Keratinocyte (primary cell): ENCODE data around the gene GPR160. TPM values are rescaled to one million over a fixed set of nuclear protein-coding genes. Genes with fewer than 3 reads are reported as not detected.

Source experiments
- DNase-seq: peaks from one replicate; pipeline ENCODE4 v3.0.0-alpha.2; 2011; ENCODE audit warnings: low read depth, missing footprints, low spot score
- FAIRE-seq: peaks from 2 replicates; lab custom pipeline; 2011; peaks lifted over from hg19 to GRCh38; lab: Jason Lieb, UNC
- H2AFZ ChIP-seq: 2 replicates; pipeline ENCODE4 v1.6.0; 2012; ENCODE audit warnings: low read length, control low read depth, inconsistent platforms; ENCODE audit not compliant: control insufficient read depth
- H3K27ac ChIP-seq: 2 replicates; pipeline ENCODE4 v1.5.1; 2011; ENCODE audit warnings: low read length; ENCODE audit not compliant: control insufficient read depth, insufficient read depth
- H3K27me3 ChIP-seq: 3 replicates; pipeline ENCODE4 v1.6.0; 2011; ENCODE audit warnings: low read length; ENCODE audit not compliant: control insufficient read depth, insufficient read depth; ENCODE audit errors: extremely low read depth
- H3K36me3 ChIP-seq, 2 experiments: 2 replicates in 1 of 2; 3 replicates in 1 of 2; pipeline ENCODE4 v1.5.1; 2011; ENCODE audit warnings: low read length in 2 of 2, mild to moderate bottlenecking in 1 of 2; ENCODE audit not compliant: control insufficient read depth in 2 of 2, insufficient read depth in 2 of 2; ENCODE audit errors: extremely low read depth in 1 of 2
- H3K4me1 ChIP-seq: 3 replicates; pipeline ENCODE4 v1.5.1; 2011; ENCODE audit warnings: low read length; ENCODE audit not compliant: control insufficient read depth, insufficient read depth; ENCODE audit errors: extremely low read depth
- H3K4me2 ChIP-seq: 3 replicates; pipeline ENCODE4 v1.6.0; 2011; ENCODE audit warnings: low read depth, low read length; ENCODE audit not compliant: control insufficient read depth, insufficient read depth; ENCODE audit errors: extremely low read depth
- H3K4me3 ChIP-seq, 3 experiments: fragments of 200-600 bp in 1 of 3; sonication (generic) in 1 of 3; 2 replicates in 2 of 3; 3 replicates in 1 of 3; pipeline ENCODE4 v1.5.1; 2011 to 2016; ENCODE audit warnings: low read length in 3 of 3, mild to moderate bottlenecking in 3 of 3, control low read depth in 2 of 3, inconsistent platforms in 1 of 3, low read depth in 1 of 3, mixed read lengths in 1 of 3, mixed run types in 1 of 3, moderate library complexity in 1 of 3; ENCODE audit not compliant: control insufficient read depth in 2 of 3, insufficient read depth in 2 of 3; ENCODE audit errors: extremely low read depth in 1 of 3
- H3K79me2 ChIP-seq: 2 replicates; pipeline ENCODE4 v1.6.0; 2012; ENCODE audit warnings: low read length; ENCODE audit not compliant: control insufficient read depth, insufficient read depth
- H3K9ac ChIP-seq: 3 replicates; pipeline ENCODE4 v1.6.0; 2011; ENCODE audit warnings: low read length; ENCODE audit not compliant: control insufficient read depth, insufficient read depth; ENCODE audit errors: extremely low read depth
- H3K9me1 ChIP-seq: 3 replicates; pipeline ENCODE4 v1.6.0; 2011; ENCODE audit warnings: low read length; ENCODE audit not compliant: control insufficient read depth, insufficient read depth; ENCODE audit errors: extremely low read depth
- H3K9me3 ChIP-seq: 2 replicates; pipeline ENCODE4 v1.5.1; 2012; ENCODE audit warnings: low read depth, low read length; ENCODE audit not compliant: control insufficient read depth
- H4K20me1 ChIP-seq: 3 replicates; pipeline ENCODE4 v1.6.0; 2011; ENCODE audit warnings: low read length; ENCODE audit not compliant: control insufficient read depth, insufficient read depth; ENCODE audit errors: extremely low read depth
- CTCF ChIP-seq, 3 experiments: IDR thresholded peaks in 1 of 3; conservative IDR thresholded peaks in 1 of 3; optimal IDR thresholded peaks in 1 of 3; 2 replicates in 2 of 3; 3 replicates in 1 of 3; pipeline versions ENCODE3 to v1.5.1; 2011; ENCODE audit warnings: low read length in 3 of 3, mild to moderate bottlenecking in 3 of 3, moderate library complexity in 2 of 3, control low read depth in 1 of 3, inconsistent platforms in 1 of 3; ENCODE audit not compliant: insufficient read depth in 2 of 3; ENCODE audit errors: extremely low read depth in 1 of 3
- EZH2 ChIP-seq: IDR thresholded peaks from one replicate; pipeline ENCODE4 v1.6.1; 2012; ENCODE audit warnings: inconsistent platforms, mild to moderate bottlenecking, low read length, moderate library complexity
- dilution Hi-C: fragments of 300-500 bp; cut with MboI; formaldehyde crosslinking; loops from one replicate; pipeline ENCODE4 v1.7.0; 2020; ENCODE audit warnings: low sequenced_read_pairs; ENCODE audit not compliant: extremely low pct_ligation_motif_present
- polyA plus RNA-seq, 5 experiments: library from polyadenylated mRNA; depleted of rRNA in 3 of 5; stranded (reverse) in 3 of 5; stranded (forward) in 1 of 5; unstranded in 1 of 5; fragments of >200 nt; gene quantifications; 1 replicate in 1 of 5; 2 replicates in 3 of 5; 3 replicates in 1 of 5; pipeline versions ENCODE4 v1.2.1 to v1.2.3, GENCODE V29; 2011 to 2012; ENCODE audit warnings: missing spikeins in 2 of 5, low read depth in 1 of 5, low replicate concordance in 1 of 5

Gene GPR160
- polyA plus RNA-seq, 1 donor (not counting 4 experiments of a cell fraction or from before 2014, with no cell fraction given): 0.22 TPM

DNA sequence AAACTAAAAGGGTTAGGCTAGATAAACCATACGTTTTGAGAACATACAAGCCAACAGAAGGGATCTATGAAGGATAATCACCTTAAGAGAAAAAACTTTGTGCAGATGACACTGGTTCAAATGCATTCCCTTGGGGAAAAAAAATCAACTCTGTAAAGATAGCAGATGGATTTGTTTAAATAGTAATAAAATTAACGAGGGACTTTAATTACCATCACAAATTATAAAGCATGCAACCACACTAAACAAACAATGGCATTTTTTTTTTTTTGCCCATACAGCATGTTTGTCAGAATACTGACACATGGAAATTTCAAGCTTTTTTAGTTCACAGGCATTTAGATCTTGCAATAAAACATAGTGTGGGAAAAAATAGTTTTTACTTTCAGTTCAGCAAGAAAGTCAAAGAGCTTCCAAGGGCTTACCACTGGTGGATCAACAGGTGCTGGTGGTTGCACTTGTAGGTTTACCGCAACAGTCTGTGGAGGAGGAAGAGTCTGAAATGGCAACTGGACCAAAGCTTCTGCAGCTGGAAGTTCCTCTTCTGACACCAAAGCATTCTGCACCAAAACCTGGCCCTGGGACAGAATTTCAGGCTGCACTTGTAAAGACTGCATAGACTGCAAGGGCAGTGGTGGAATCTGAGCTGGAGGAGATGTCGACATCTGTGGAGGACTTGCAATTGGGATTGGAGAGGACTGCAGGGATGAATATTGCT lies 90.6 kb downstream of the GPR160 start:
- dilution Hi-C loops: no loop called here
- DNase-seq: no peak

GRCh38 chr3:170128977-170129431 lies 91.2 kb downstream of the GPR160 start:
- Histone ChIP-seq H3K36me3 (peaks cover 6 to 15% of the 10 kb centered on the region in 2 experiments), H2AFZ (no peak overlapping the region), H3K9me1 (no peaks in the 10 kb centered on the region), H3K79me2 (peaks cover 2% of the 10 kb centered on the region), H3K4me1 (no peaks in the 10 kb centered on the region), H3K9me3 (no peaks in the 10 kb centered on the region), H3K27me3 (no peaks in the 10 kb centered on the region), H4K20me1 (no peaks in the 10 kb centered on the region), H3K9ac (no peak overlapping the region), H3K4me3 (no peak overlapping the region), H3K4me2 (no peak overlapping the region), H3K27ac (no peak overlapping the region)
- dilution Hi-C loops: no loop called here
- FAIRE-seq (no peak), DNase-seq (no peak)
- TF ChIP-seq CTCF (optimal IDR thresholded peaks at IDR 0.05 in 1 of 3, IDR thresholded peaks at IDR 0.05 in 1 of 3, conservative IDR thresholded peaks at IDR 0.05 in 1 of 3; ENCODE audit: extremely low read depth in 1 of 3, insufficient read depth in 2 of 3, low read length in 3 of 3) (no peak), EZH2 (no peak)

More for the DNA sequence above, 90.6 kb downstream of the GPR160 start:
- Histone ChIP-seq H3K4me1 (no peaks in the 10 kb centered on the region), H3K36me3 (peaks cover 6 to 15% of the 10 kb centered on the region in 2 experiments), H4K20me1 (no peaks in the 10 kb centered on the region), H2AFZ (no peak overlapping the region), H3K9ac (no peak overlapping the region), H3K27ac (no peak overlapping the region), H3K4me2 (no peak overlapping the region), H3K79me2 (peaks cover 2% of the 10 kb centered on the region), H3K27me3 (no peaks in the 10 kb centered on the region), H3K4me3 (no peak overlapping the region), H3K9me1 (no peaks in the 10 kb centered on the region), H3K9me3 (no peaks in the 10 kb centered on the region)
- FAIRE-seq: no peak
- TF ChIP-seq EZH2 (no peak), CTCF (optimal IDR thresholded peaks at IDR 0.05 in 1 of 3, IDR thresholded peaks at IDR 0.05 in 1 of 3, conservative IDR thresholded peaks at IDR 0.05 in 1 of 3; ENCODE audit: extremely low read depth in 1 of 3, insufficient read depth in 2 of 3, low read length in 3 of 3) (no peak)
